ENCODE measurements around the gene TXNDC16.
"Not testable (repeated sequence)": the region's sequence is repeated elsewhere in the genome, so short reads cannot be mapped to it uniquely, and the experiment has no call there.

The TXNDC16 gene

DNA sequence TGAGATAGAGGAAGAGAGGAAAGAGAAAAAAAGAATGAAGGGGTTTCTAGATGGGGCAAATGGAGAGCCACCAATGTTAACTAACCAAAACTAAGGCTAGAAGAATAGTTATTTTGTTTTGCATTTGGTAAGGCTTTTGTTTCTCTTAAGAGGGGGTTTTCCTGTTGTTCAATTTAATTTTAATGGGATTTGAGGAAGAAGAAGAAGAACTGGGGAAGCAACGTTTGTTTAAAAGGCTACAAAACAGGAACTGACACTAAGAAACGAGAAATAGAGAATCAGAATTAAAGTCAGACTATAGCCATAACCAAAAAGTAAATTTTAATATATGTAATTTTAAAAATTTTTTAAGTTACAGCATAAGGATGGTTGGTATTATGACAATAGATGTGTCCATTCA lies 13.7 kb downstream of the TXNDC16 start:
- no peak for DNase-seq

GRCh38 chr14:52536269-52536668 lies 16.0 kb downstream of the TXNDC16 start:
- DNase-seq: no peak

DNA sequence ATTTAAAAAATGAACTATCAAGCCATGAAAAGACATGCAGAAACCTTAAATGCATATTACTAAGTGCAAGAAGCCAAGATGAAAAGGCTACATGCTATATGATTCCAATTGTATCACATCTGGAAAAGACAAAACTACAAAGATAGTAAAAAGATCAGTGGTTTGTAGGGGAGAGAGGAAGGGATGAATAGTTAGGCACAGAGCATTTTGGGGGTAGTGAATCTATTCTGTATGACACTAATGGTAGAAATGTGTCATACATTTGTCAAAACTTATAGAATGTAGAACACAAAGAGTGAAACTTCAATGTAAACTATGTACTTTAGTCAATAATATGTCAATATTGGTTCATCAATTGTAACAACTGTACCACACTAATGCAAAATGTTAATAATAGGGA lies 20.8 kb downstream of the TXNDC16 start:
- DNase-seq: no peak

- DNase-seq: no peak
These were observed 25.3 kb downstream of the TXNDC16 start for GRCh38 chr14:52527052-52527451.

GRCh38 chr14:52522581-52523345 lies 29.5 kb downstream of the TXNDC16 start:
- no peak for DNase-seq

- no peak for DNase-seq
These were observed 30.3 kb downstream of the TXNDC16 start for GRCh38 chr14:52522033-52522432.

- no peak for DNase-seq
These were observed 38.1 kb downstream of the TXNDC16 start for GRCh38 chr14:52514046-52514811.

GRCh38 chr14:52513249-52513648 lies 39.1 kb downstream of the TXNDC16 start:
- DNase-seq: no peak

- no peak for DNase-seq
These were observed 57.9 kb downstream of the TXNDC16 start for GRCh38 chr14:52494444-52494843.

DNA sequence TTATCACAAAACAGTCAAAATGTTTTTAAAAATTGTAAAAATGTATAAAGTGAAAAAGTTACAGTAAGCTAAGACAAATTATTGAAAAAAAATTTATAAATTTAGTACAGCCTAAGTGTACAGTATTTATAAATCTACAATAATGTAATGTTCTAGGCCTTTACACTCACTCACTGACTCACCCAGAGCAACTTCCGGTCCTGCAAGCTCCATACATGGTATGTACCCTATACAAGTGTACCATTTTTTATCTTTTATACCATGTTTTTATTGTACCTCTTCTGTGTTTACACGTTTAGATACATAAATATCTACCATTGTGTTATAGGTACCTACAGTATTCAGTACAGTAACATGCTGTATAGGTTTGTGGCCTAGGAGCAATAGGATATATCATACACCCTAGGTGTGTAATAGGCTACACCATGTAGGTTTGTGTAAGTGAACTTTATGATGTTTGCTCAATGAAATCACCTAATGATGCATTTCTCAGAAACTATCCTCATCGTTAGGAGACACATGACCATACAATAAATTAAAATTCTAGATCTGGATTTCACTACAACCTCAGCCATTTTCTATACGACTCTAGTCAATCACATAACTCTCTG lies 66.8 kb downstream of the TXNDC16 start:
- no peak for DNase-seq

GRCh38 chr14:52481864-52482263 lies 70.4 kb downstream of the TXNDC16 start:
- DNase-seq: no peak

GRCh38 chr14:52473557-52473956 lies 78.7 kb downstream of the TXNDC16 start:
- DNase-seq: no peak

DNA sequence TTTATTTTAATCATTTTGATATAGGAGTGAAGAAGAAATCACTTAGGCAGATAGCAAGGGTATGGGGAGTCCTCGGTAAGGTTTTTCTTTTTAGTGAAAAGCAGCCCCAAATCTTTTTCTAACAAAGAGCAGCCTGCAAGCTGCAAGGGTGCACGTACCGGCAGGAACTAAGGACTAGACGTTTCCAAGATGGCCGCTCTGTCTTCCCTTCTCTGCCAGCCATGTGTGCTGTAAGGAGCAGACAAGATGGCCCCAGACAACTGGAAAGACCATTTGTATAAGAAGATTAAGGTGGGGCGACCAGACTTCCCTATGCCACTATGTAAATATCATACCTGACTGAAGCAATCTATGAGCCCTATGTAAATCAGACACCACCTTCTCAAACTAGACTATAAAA lies 79.6 kb downstream of the TXNDC16 start:
- DNase-seq: no peak

GRCh38 chr14:52472251-52472650 lies 80.1 kb downstream of the TXNDC16 start:
- DNase-seq: not testable (repeated sequence)

- no peak for DNase-seq
These were observed 84.6 kb downstream of the TXNDC16 start for GRCh38 chr14:52467515-52468266.

- DNase-seq: no peak
These were observed 88.1 kb downstream of the TXNDC16 start for GRCh38 chr14:52464175-52464574.

DNA sequence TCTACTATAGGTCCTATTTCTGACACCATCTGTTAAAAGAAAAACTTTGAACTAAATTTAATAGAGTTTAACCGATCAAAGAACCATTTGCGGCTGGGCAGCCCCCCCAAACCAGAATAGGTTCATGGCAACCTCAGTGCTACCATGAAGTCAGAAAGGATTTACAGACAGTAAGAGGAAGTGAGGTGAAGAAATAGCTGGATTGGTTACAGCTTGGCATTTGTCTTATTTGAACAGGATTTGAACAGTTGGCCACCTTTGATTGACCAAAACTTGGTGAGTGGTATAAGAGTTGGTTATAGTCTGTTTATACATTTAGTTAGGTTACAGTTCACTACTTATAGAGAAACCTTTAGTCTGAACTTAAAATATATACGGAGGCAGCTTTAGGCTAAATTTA lies 88.9 kb downstream of the TXNDC16 start:
- DNase-seq: no peak

DNA sequence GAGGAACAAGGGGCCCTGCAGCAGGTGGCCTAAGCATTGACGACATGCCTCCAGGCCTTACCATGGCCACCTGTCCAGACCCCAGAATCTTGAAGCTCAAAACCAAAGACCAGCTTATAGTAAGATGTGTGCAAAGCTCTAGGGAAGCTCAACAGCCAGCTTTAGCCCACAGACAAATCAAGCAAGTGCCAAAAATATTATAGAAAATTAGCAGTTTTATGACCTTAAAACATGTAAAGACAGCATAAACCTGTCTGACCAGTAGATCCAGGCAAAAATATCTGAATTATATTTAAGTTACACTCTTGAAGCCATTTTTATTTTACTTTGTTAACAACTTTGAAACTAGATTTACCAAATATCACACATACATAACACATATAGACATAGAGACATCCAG lies 90.6 kb downstream of the TXNDC16 start:
- DNase-seq: no peak

DNA sequence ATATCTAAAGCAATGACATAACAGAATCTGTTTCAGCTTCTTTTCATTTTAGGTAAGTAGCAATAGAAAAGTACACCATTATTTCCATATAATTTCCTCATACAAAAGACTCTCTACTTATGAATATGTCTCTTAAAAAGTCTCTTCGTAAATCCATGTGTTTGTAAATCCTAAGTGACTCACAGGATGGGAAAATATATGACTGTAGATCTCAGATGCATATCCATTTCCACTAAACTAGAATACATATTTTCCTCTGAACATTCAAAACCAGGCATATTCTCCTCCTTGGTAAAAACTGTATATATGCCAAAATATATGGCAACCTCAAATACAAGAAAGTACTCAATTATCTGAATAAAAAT lies 93.6 kb downstream of the TXNDC16 start:
- DNase-seq: no peak

- no peak for DNase-seq
These were observed 94.9 kb downstream of the TXNDC16 start for GRCh38 chr14:52457411-52457810.

DNA sequence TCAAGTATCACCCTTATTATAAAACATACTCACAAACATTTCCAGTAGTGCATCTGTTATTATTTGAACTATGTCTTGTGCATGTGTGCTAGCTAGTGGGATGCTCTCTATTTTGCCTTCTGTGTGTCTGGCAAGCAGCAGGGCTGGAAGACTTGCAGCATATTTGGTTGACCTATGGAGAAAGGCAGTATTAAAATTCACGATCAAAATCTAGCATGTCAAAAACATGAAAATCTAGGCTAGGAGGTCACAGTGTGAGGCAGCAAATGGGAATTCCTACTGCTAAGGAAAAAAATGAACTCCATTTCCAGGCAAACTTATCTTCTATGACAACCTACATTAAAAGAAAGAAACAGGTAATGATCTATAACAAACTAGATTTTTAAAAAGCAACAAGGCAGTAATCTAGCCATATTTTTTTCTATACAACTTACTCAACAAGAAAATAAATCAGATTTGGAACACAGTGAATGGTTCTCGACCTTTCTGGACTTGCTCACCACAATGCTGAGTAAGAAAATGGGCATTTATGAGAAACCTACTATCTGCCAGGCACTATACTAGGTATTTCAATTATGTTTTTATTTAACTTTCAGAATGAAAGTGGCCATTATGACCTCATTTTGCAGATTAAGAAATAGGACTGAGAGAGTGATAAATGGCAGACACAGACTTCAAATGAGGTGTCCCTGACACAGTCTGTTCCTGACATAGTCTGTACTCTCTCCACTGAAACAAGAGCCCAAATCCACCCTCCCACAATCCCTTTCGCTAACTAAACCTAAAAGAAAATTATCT lies 96.8 kb downstream of the TXNDC16 start:
- no peak for DNase-seq

DNA sequence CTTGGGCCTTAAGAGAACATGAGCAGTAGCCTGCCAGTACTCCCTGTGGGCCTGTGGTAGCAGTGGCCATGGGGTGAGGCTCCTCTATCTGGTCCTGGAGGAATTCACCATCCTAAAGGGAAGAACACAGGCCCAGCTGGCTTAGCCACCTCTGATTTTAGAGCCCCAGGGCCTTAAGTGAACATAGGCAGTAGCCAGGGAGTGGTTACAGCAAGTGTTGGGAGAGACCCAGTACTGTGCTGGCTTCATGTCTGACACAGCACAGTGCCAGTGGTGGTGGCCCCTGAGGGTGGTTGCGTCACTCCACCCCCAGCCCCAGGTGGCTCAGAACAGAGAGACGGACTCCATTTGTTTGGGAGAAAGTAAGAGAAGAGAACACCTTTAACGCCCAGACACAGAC lies 105.1 kb downstream of the TXNDC16 start:
- no peak for DNase-seq

- DNase-seq: no peak
These were observed 106.0 kb downstream of the TXNDC16 start for GRCh38 chr14:52446355-52446754.
